Endothelial cell of umbilical vein (primary cell): ENCODE results near the gene NDUFB1. TPM values are rescaled to one million over a fixed set of nuclear protein-coding genes. Genes with fewer than 3 reads are reported as not detected.

Experiments used
- BruUV-seq: library from RNA; stranded (reverse); fragments of 400-500 nt; replicated peaks from 2 replicates; lab custom pipeline; 2021; lab: Mats Ljungman, UMichigan
- CTCF ChIA-PET: fragments of 300-600, 350-600 bp; sonication (Branson Sonifier 250); formaldehyde crosslinking; loops from one replicate; lab custom pipeline; 2021; ENCODE audit warnings: antibody characterized with exemption, inconsistent platforms; lab: Charles Lee
- POLR2A ChIA-PET: fragments of 300-600, 350-600 bp; sonication (Branson Sonifier 250); formaldehyde crosslinking; loops from one replicate; lab custom pipeline; 2021; ENCODE audit warnings: antibody characterized with exemption, inconsistent platforms; lab: Charles Lee
- DNase-seq: peaks from one replicate; pipeline ENCODE4 v3.0.0-alpha.2; 2011; ENCODE audit warnings: low read depth, low spot score
- FAIRE-seq: peaks from 2 replicates; lab custom pipeline; 2011; peaks lifted over from hg19 to GRCh38; lab: Jason Lieb, UNC
- H2AFZ ChIP-seq: 2 replicates; pipeline ENCODE4 v1.6.0; 2012; ENCODE audit warnings: low read depth, low read length, control low read depth, inconsistent platforms
- H3K27ac ChIP-seq: 2 replicates; pipeline ENCODE4 v1.5.1; 2011; ENCODE audit warnings: low read depth, mild to moderate bottlenecking, control low read depth, low read length, moderate library complexity; ENCODE audit not compliant: insufficient read depth
- H3K27me3 ChIP-seq, 2 experiments: 2 replicates each; pipeline versions ENCODE4 v1.6.0 to v1.6.1; 2011; ENCODE audit warnings: low read length in 2 of 2, mixed read lengths in 1 of 2; ENCODE audit not compliant: control insufficient read depth in 2 of 2, insufficient read depth in 2 of 2
- H3K36me3 ChIP-seq, 2 experiments: 2 replicates in 1 of 2; 3 replicates in 1 of 2; pipeline ENCODE4 v1.5.1; 2011; ENCODE audit warnings: low read length in 2 of 2, mild to moderate bottlenecking in 1 of 2, moderate library complexity in 1 of 2; ENCODE audit not compliant: control insufficient read depth in 2 of 2, insufficient read depth in 2 of 2; ENCODE audit errors: extremely low read depth in 1 of 2
- H3K4me1 ChIP-seq: 3 replicates; pipeline ENCODE4 v1.5.1; 2011; ENCODE audit warnings: mild to moderate bottlenecking, low read length; ENCODE audit not compliant: control insufficient read depth, insufficient read depth; ENCODE audit errors: extremely low read depth
- H3K4me2 ChIP-seq: 2 replicates; pipeline ENCODE4 v1.6.1; 2011; ENCODE audit warnings: low read length, control low read depth, mixed read lengths; ENCODE audit not compliant: insufficient read depth
- H3K4me3 ChIP-seq, 3 experiments: fragments of 200-600 bp in 1 of 3; sonication (generic), shearing (Covaris generic) in 1 of 3; replicated peaks in 1 of 3; 2 replicates each; pipeline ENCODE4 v1.5.1; 2011 to 2016; ENCODE audit warnings: control low read depth in 3 of 3, low read length in 3 of 3, mild to moderate bottlenecking in 2 of 3, inconsistent platforms in 1 of 3, low read depth in 1 of 3, moderate library complexity in 1 of 3; ENCODE audit not compliant: insufficient read depth in 1 of 3
- H3K79me2 ChIP-seq: 2 replicates; pipeline ENCODE4 v1.6.0; 2012; ENCODE audit warnings: low read length, inconsistent platforms; ENCODE audit not compliant: control insufficient read depth, insufficient read depth
- H3K9ac ChIP-seq: replicated peaks from 2 replicates; pipeline ENCODE3; 2011; ENCODE audit warnings: low read length, control low read depth; ENCODE audit not compliant: insufficient read depth; ENCODE audit errors: extremely low read depth
- H3K9me1 ChIP-seq: replicated peaks from 3 replicates; pipeline ENCODE4 v1.6.0; 2011; ENCODE audit warnings: mild to moderate bottlenecking, low read length; ENCODE audit not compliant: control insufficient read depth, insufficient read depth; ENCODE audit errors: extremely low read depth
- H3K9me3 ChIP-seq: replicated peaks from 2 replicates; pipeline ENCODE4 v1.5.1; 2012; ENCODE audit warnings: low read length, inconsistent platforms; ENCODE audit not compliant: control insufficient read depth, insufficient read depth
- H4K20me1 ChIP-seq: replicated peaks from 2 replicates; pipeline ENCODE3; 2011; ENCODE audit warnings: mild to moderate bottlenecking, low read length; ENCODE audit not compliant: control insufficient read depth, insufficient read depth; ENCODE audit errors: extremely low read depth
- CTCF ChIP-seq, 2 donors: IDR thresholded peaks; 1 replicate in 1 of 2; 2 replicates in 1 of 2; pipeline ENCODE4 v1.5.1; 2011; ENCODE audit warnings: low read length in 2 of 2, mild to moderate bottlenecking in 2 of 2, moderate library complexity in 2 of 2, control low read depth in 1 of 2, inconsistent platforms in 1 of 2, low read depth in 1 of 2; ENCODE audit not compliant: insufficient read depth in 1 of 2; ENCODE audit errors: extremely low read depth in 1 of 2
- EZH2 ChIP-seq: IDR thresholded peaks from 2 replicates; pipeline ENCODE4 v1.6.1; 2012; ENCODE audit warnings: borderline replicate concordance, low read depth, mild to moderate bottlenecking, moderate library complexity, low read length, inconsistent platforms; ENCODE audit not compliant: severe bottlenecking
- FOS ChIP-seq: IDR thresholded peaks from 2 replicates; pipeline ENCODE4 v1.6.1; 2011; ENCODE audit warnings: mild to moderate bottlenecking, low read length, moderate library complexity, borderline replicate concordance; ENCODE audit not compliant: insufficient read depth
- GATA2 ChIP-seq: IDR thresholded peaks from 2 replicates; pipeline ENCODE4 v1.7.0; 2011; ENCODE audit warnings: low read depth, mild to moderate bottlenecking, moderate library complexity, mixed read lengths, low read length; ENCODE audit not compliant: insufficient read length, insufficient read depth
- JUN ChIP-seq: IDR thresholded peaks from 2 replicates; pipeline ENCODE4 v1.6.1; 2011; ENCODE audit warnings: borderline replicate concordance, low read depth; ENCODE audit not compliant: insufficient read length, insufficient read depth
- MAX ChIP-seq: IDR thresholded peaks from 2 replicates; pipeline ENCODE4 v1.6.1; 2011; ENCODE audit not compliant: insufficient read depth, insufficient read length
- MYC ChIP-seq: IDR thresholded peaks from one replicate; pipeline ENCODE4 v1.6.1; 2011; ENCODE audit warnings: mild to moderate bottlenecking, low read depth, low read length
- POLR2A ChIP-seq: IDR thresholded peaks from 2 replicates; pipeline ENCODE4 v1.6.1; 2012; ENCODE audit warnings: low read depth, mild to moderate bottlenecking, control low read depth, low read length
- POLR2AphosphoS5 ChIP-seq: IDR thresholded peaks from 2 replicates; pipeline ENCODE4 v1.6.1; 2012; ENCODE audit warnings: low read depth, mild to moderate bottlenecking, control low read depth, low read length, moderate library complexity; ENCODE audit not compliant: insufficient read depth
- dilution Hi-C: fragments of 300-500 bp; cut with MboI; formaldehyde crosslinking; loops from one replicate; pipeline ENCODE4 v1.15.0; 2019; ENCODE audit warnings: low sequenced_read_pairs; ENCODE audit not compliant: extremely low pct_ligation_motif_present
- intact Hi-C: fragments of 100-400 bp; cut with micrococcal nuclease; formaldehyde crosslinking; loops from one replicate; pipeline ENCODE4 v1.10.0; 2022
- polyA plus RNA-seq, 4 experiments: library from polyadenylated mRNA; depleted of rRNA in 3 of 4; stranded (reverse) in 3 of 4; unstranded in 1 of 4; fragments of >200 nt; gene quantifications; 2 replicates each; pipeline versions ENCODE4 v1.2.1 to v1.2.3, GENCODE V29; 2011 to 2012; ENCODE audit warnings: missing spikeins in 1 of 4
- total RNA-seq: library from RNA; stranded (reverse); gene quantifications from 2 replicates; pipeline ENCODE4 v1.2.3, GENCODE V29; 2021

NDUFB1 gene
- total and polyA plus RNA-seq, 2 donors (not counting 3 experiments of a cell fraction or from before 2014, with no cell fraction given), result 95.2 to 267 TPM

GRCh38 chr14:92093320-92093719 lies 28.2 kb downstream of the NDUFB1 start:
- Histone ChIP-seq H3K36me3 (peaks cover 2 to 6% of the 10 kb centered on the region in 2 experiments), H3K27ac (no peak overlapping the region), H4K20me1 (no peaks in the 10 kb centered on the region), H3K9ac (no peak overlapping the region), H3K79me2 (peaks cover 3% of the 10 kb centered on the region), H3K4me1 (no peaks in the 10 kb centered on the region), H3K4me2 (no peak overlapping the region), H3K27me3 (no peaks in the 10 kb centered on the region), H3K4me3 (no peak overlapping the region), H3K9me3 (no peaks in the 10 kb centered on the region), H3K9me1 (no peaks in the 10 kb centered on the region), H2AFZ (no peak overlapping the region)
- CTCF ChIA-PET, result interaction anchor here (0.7 to 1.4 kb wide), 4 partner anchors 13 to 1084 kb away, joined by 3 to 6 read pairs (median 4); partner anchors contain the start of genes ATXN3 and NDUFB1
- dilution Hi-C loops (no loop called here), intact Hi-C loops (no loop called here)
- FAIRE-seq (no peak), DNase-seq (no peak)
- TF ChIP-seq POLR2AphosphoS5 (no peak), FOS (no peak), MAX (no peak), CTCF (IDR thresholded peaks at IDR 0.05; ENCODE audit: extremely low read depth in 1 of 2, insufficient read depth in 1 of 2, low read depth in 1 of 2, low read length in 2 of 2) (no peak), EZH2 (no peak), POLR2A (no peak), JUN (no peak), GATA2 (no peak), MYC (no peak)
- POLR2A ChIA-PET, result no interaction called here
- BruUV-seq, result no TSS peak
